GM12878 (cell line): Measurements from ENCODE around the gene PILRB. TPM values are rescaled to one million over a fixed set of nuclear protein-coding genes. Genes with fewer than 3 reads are reported as not detected.

Source experiments
- ATF3 ChIP-seq: IDR thresholded peaks from 2 replicates; pipeline ENCODE4 v1.6.1; 2011; ENCODE audit warnings: low read depth, mild to moderate bottlenecking, low read length, moderate library complexity, borderline replicate concordance; ENCODE audit errors: extremely low read depth
- BMI1 ChIP-seq: fragments of 450-650 bp; IDR thresholded peaks from 2 replicates; pipeline ENCODE4 v1.6.1; 2016; ENCODE audit warnings: mild to moderate bottlenecking, moderate library complexity, borderline replicate concordance
- CHD2 ChIP-seq: IDR thresholded peaks from 2 replicates; pipeline ENCODE4 v1.6.1; 2011; ENCODE audit warnings: low read depth, low read length, improper control_type of control experiment, borderline replicate concordance
- CUX1 ChIP-seq: IDR thresholded peaks from 2 replicates; pipeline ENCODE4 v1.6.1; 2012; ENCODE audit warnings: improper control_type of control experiment, low read depth, low read length; ENCODE audit not compliant: insufficient replicate concordance
- DPF2 ChIP-seq: fragments of 450-650 bp; IDR thresholded peaks from 2 replicates; pipeline ENCODE4 v1.6.1; 2017; ENCODE audit warnings: mild to moderate bottlenecking
- E2F4 ChIP-seq: IDR thresholded peaks from 2 replicates; pipeline ENCODE4 v1.6.1; 2012; ENCODE audit warnings: low read depth, low read length, improper control_type of control experiment
- ELK1 ChIP-seq: IDR thresholded peaks from 2 replicates; pipeline ENCODE4 v1.6.1; 2012; ENCODE audit warnings: low read depth, low read length, improper control_type of control experiment
- IKZF1 ChIP-seq: fragments of 450-650 bp; conservative IDR thresholded peaks from 2 replicates; pipeline ENCODE4 v1.6.1; 2017; ENCODE audit warnings: antibody characterized with exemption, mild to moderate bottlenecking
- KAT2A ChIP-seq: conservative IDR thresholded peaks from 2 replicates; pipeline ENCODE4 v1.6.1; 2011; ENCODE audit warnings: low read depth, low read length; ENCODE audit not compliant: control insufficient read depth
- NBN ChIP-seq: fragments of 450-650 bp; IDR thresholded peaks from 2 replicates; pipeline ENCODE4 v1.6.1; 2016
- NR2F1 ChIP-seq: fragments of 450-650 bp; conservative IDR thresholded peaks from 2 replicates; pipeline ENCODE4 v1.6.1; 2017; ENCODE audit warnings: mild to moderate bottlenecking
- PML ChIP-seq: IDR thresholded peaks from 2 replicates; pipeline ENCODE4 v1.6.1; 2012; ENCODE audit warnings: low read length, inconsistent platforms
- RELA ChIP-seq: fragments of 450-650 bp; IDR thresholded peaks from 2 replicates; pipeline ENCODE4 v1.8.0; 2014; ENCODE audit warnings: borderline replicate concordance; ENCODE audit not compliant: partially characterized antibody
- SMAD1 ChIP-seq: fragments of 450-650 bp; IDR thresholded peaks from 2 replicates; pipeline ENCODE4 v1.6.1; 2018; ENCODE audit warnings: mild to moderate bottlenecking, low read depth; ENCODE audit not compliant: partially characterized antibody
- SPI1 ChIP-seq: IDR thresholded peaks from 2 replicates; pipeline ENCODE4 v1.6.1; 2011; ENCODE audit warnings: low read depth, mild to moderate bottlenecking, low read length, moderate library complexity, borderline replicate concordance; ENCODE audit not compliant: insufficient read depth
- TBL1XR1 ChIP-seq: IDR thresholded peaks from 2 replicates; pipeline ENCODE4 v1.6.1; 2012; ENCODE audit warnings: low read depth, low read length, improper control_type of control experiment
- YBX1 ChIP-seq: fragments of 450-650 bp; IDR thresholded peaks from 2 replicates; pipeline ENCODE4 v1.6.1; 2016; ENCODE audit warnings: antibody characterized with exemption
- ZNF24 ChIP-seq: fragments of 450-650 bp; IDR thresholded peaks from 2 replicates; pipeline ENCODE4 v1.6.1; 2017; ENCODE audit warnings: antibody characterized with exemption, mild to moderate bottlenecking
- ZNF592 ChIP-seq: fragments of 450-650 bp; IDR thresholded peaks from 2 replicates; pipeline ENCODE4 v1.6.1; 2017; ENCODE audit warnings: mild to moderate bottlenecking, moderate library complexity
- polyA plus RNA-seq, 11 experiments: library from polyadenylated mRNA; depleted of rRNA in 4 of 11; unstranded in 6 of 11; stranded (reverse) in 5 of 11; fragments of >200 nt; fragmentation: Nextera tagmentation in 4 of 11; fragmentation: Illumina TruSeq in 1 of 11; extraction: Ambion mirVana in 4 of 11; extraction: Trizol in 1 of 11; gene quantifications; 1 replicate in 1 of 11; 2 replicates in 10 of 11; pipeline versions ENCODE4 v1.2.1 to v1.2.3, GENCODE V29; 2011 to 2016; ENCODE audit warnings: inconsistent platforms in 2 of 11, missing spikeins in 2 of 11, low read depth in 1 of 11
- total RNA-seq, 4 experiments: library from RNA; depleted of rRNA in 3 of 4; stranded (reverse); fragments of >200 nt in 3 of 4; fragmentation: Illumina TruSeq in 1 of 4; extraction: Trizol in 1 of 4; gene quantifications; 2 replicates each; pipeline versions ENCODE4 v1.2.1 to v1.2.3, GENCODE V29; 2013 to 2021

PILRB gene
- total and polyA plus RNA-seq, 10 of the 15 experiments (the other 5 are each of a cell fraction or from before 2014, with no cell fraction given): 2.6 to 50.3 (median 22.0) TPM

- TF ChIP-seq CUX1: no peak
- TF ChIP-seq NBN: peak; percentile 94
- peak; percentile 11 for TF ChIP-seq RELA
- peak; percentile 64 for TF ChIP-seq SMAD1
- no peak for TF ChIP-seq KAT2A
- peak; percentile 70; the same call in 1 of the 2 replicates for TF ChIP-seq BMI1
- TF ChIP-seq E2F4: no peak
- no peak for TF ChIP-seq CHD2
- TF ChIP-seq ZNF592: peak; percentile 33; the same call in 1 of the 2 replicates
- TF ChIP-seq TBL1XR1: peak; percentile 87
- no peak for TF ChIP-seq ATF3
- TF ChIP-seq PML: peak; percentile 80
- TF ChIP-seq DPF2: peak; percentile 85
- TF ChIP-seq ZNF24: peak; percentile 74; the same call in 1 of the 2 replicates
- peak; percentile 91 for TF ChIP-seq NR2F1
- TF ChIP-seq SPI1: peak; percentile 87
- TF ChIP-seq YBX1: no peak
- no peak for TF ChIP-seq ELK1
- TF ChIP-seq IKZF1: peak; percentile 82
These were observed 38.6 kb downstream of the PILRB start (continued) for GRCh38 chr7:100396421-100396982.
